ENCODE data around the gene MYBPC1. TPM values are rescaled to one million over a fixed set of nuclear protein-coding genes. Genes with fewer than 3 reads are reported as not detected.

Gene MYBPC1
- total and polyA plus RNA-seq, 2 of the 4 experiments (the other 2 are of a cell fraction) = not detected

GRCh38 chr12:101634724-101635123 lies 40.0 kb downstream of the MYBPC1 start:
- ATAC-seq (ENCODE audit: low read depth) (no peak), DNase-seq (no peak)
- ChIA-PET POLR2A (ENCODE audit: unreplicated experiment) (no interaction called here), CTCF (no interaction called here)
- Histone ChIP-seq H4K91ac (ENCODE audit: insufficient read depth, low read depth, low read length) (no peak overlapping the region), H3K27me3 (ENCODE audit: control insufficient read depth, insufficient read depth, low read length) (no peaks in the 10 kb centered on the region), H2AK9ac (replicated peaks; ENCODE audit: low read depth, low read length, poor library complexity) (no peak overlapping the region), H3K4me2 (ENCODE audit: low read depth, low read length) (no peak overlapping the region), H2BK120ac (ENCODE audit: low read depth, low read length) (no peak overlapping the region), H2AFZ (replicated peaks; ENCODE audit: low read length, poor library complexity) (no peak overlapping the region), H2AK5ac (ENCODE audit: low read depth, low read length) (no peak overlapping the region), H3K36me3 (ENCODE audit: control insufficient read depth, insufficient read depth, low read length) (no peaks in the 10 kb centered on the region), H3K9ac (ENCODE audit: low read depth, low read length) (no peak overlapping the region), H3K23ac (ENCODE audit: low read depth, low read length) (no peak overlapping the region), H3K56ac (ENCODE audit: extremely low read depth, insufficient read depth, low read length) (no peak overlapping the region), H3K18ac (ENCODE audit: low read depth, low read length) (no peak overlapping the region), H4K5ac (ENCODE audit: low read depth, low read length) (no peak overlapping the region), H3K9me3 (ENCODE audit: control insufficient read depth, insufficient read depth, low read length) (no peaks in the 10 kb centered on the region), H3K4me3 (ENCODE audit: insufficient read depth, low read depth, low read length) (no peak overlapping the region), H2BK15ac (ENCODE audit: low read depth, low read length) (no peak overlapping the region), H2BK20ac (ENCODE audit: low read depth, low read length) (no peak overlapping the region), H2BK5ac (ENCODE audit: low read depth, low read length, poor library complexity, severe bottlenecking) (no peak overlapping the region), H4K20me1 (ENCODE audit: insufficient read depth, low read length) (no peaks in the 10 kb centered on the region), H3K9me1 (ENCODE audit: insufficient read depth, low read length) (no peaks in the 10 kb centered on the region), H3K27ac (ENCODE audit: insufficient read depth, low read length) (no peak overlapping the region), H3K79me1 (ENCODE audit: low read depth in 1 of 2, low read length in 2 of 2) (no peaks in the 10 kb centered on the region), H3K4ac (ENCODE audit: low read depth, low read length) (no peak overlapping the region), H3K14ac (replicated peaks; ENCODE audit: low read depth, low read length) (no peak overlapping the region), H4K8ac (ENCODE audit: low read depth in 2 of 2, low read length in 2 of 2) (no peak overlapping the region), H3K4me1 (ENCODE audit: control insufficient read depth, insufficient read depth, low read length) (no peaks in the 10 kb centered on the region)
- dilution Hi-C loops (cut with HindIII; ENCODE audit: low sequenced_read_pairs, unreplicated experiment) = no loop called here
- in situ Hi-C loops (cut with MboI; ENCODE audit: low sequenced_read_pairs) = no loop called here
- intact Hi-C loops (cut with micrococcal nuclease) = no loop called here
- BruUV-seq (replicated peaks) = no TSS peak
- no CpG with 5 or more reads among the region's 2 CpGs for WGBS, 2 experiments (ENCODE audit: extremely low coverage in 2 of 2, insufficient read length in 1 of 2)
- TF ChIP-seq, protein P1, sequence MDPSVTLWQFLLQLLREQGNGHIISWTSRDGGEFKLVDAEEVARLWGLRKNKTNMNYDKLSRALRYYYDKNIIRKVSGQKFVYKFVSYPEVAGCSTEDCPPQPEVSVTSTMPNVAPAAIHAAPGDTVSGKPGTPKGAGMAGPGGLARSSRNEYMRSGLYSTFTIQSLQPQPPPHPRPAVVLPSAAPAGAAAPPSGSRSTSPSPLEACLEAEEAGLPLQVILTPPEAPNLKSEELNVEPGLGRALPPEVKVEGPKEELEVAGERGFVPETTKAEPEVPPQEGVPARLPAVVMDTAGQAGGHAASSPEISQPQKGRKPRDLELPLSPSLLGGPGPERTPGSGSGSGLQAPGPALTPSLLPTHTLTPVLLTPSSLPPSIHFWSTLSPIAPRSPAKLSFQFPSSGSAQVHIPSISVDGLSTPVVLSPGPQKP (IDR thresholded peaks at IDR 0.05; ENCODE audit: borderline replicate concordance, low read depth, low read length) = no peak
- no peak for TF ChIP-seq RAD21 (IDR thresholded peaks at IDR 0.05; ENCODE audit: low read length)
- no peak for TF ChIP-seq RCOR1 (IDR thresholded peaks at IDR 0.05; ENCODE audit: insufficient replicate concordance, low read length)
- TF ChIP-seq POLR2A (IDR thresholded peaks at IDR 0.05; ENCODE audit: low read depth, low read length) = no peak
- TF ChIP-seq BHLHE40 (IDR thresholded peaks at IDR 0.05; ENCODE audit: low read depth, low read length) = no peak
- TF ChIP-seq MXI1 (IDR thresholded peaks at IDR 0.05; ENCODE audit: borderline replicate concordance, low read depth, low read length) = no peak
- TF ChIP-seq SMC3 (IDR thresholded peaks at IDR 0.05; ENCODE audit: low read depth, low read length) = no peak
- no peak for TF ChIP-seq MAFK (IDR thresholded peaks at IDR 0.05; ENCODE audit: low read depth, low read length)
- TF ChIP-seq NFE2L2 (IDR thresholded peaks at IDR 0.05; ENCODE audit: low read depth, low read length) = no peak
- TF ChIP-seq CEBPB (IDR thresholded peaks at IDR 0.05; ENCODE audit: low read depth, low read length) = no peak
- TF ChIP-seq, protein P2, sequence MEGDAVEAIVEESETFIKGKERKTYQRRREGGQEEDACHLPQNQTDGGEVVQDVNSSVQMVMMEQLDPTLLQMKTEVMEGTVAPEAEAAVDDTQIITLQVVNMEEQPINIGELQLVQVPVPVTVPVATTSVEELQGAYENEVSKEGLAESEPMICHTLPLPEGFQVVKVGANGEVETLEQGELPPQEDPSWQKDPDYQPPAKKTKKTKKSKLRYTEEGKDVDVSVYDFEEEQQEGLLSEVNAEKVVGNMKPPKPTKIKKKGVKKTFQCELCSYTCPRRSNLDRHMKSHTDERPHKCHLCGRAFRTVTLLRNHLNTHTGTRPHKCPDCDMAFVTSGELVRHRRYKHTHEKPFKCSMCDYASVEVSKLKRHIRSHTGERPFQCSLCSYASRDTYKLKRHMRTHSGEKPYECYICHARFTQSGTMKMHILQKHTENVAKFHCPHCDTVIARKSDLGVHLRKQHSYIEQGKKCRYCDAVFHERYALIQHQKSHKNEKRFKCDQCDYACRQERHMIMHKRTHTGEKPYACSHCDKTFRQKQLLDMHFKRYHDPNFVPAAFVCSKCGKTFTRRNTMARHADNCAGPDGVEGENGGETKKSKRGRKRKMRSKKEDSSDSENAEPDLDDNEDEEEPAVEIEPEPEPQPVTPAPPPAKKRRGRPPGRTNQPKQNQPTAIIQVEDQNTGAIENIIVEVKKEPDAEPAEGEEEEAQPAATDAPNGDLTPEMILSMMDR (conservative IDR thresholded peaks at IDR 0.05; ENCODE audit: low read depth, low read length) = no peak
- no peak for TF ChIP-seq USF2 (IDR thresholded peaks at IDR 0.05; ENCODE audit: low read depth, low read length)
- no peak for TF ChIP-seq RFX5 (IDR thresholded peaks at IDR 0.05; ENCODE audit: low read depth, low read length)
- no peak for TF ChIP-seq MAZ (IDR thresholded peaks at IDR 0.05; ENCODE audit: borderline replicate concordance, low read depth, low read length)
- TF ChIP-seq FOS (IDR thresholded peaks at IDR 0.05; ENCODE audit: low read depth, low read length) = no peak
- TF ChIP-seq CHD1 (IDR thresholded peaks at IDR 0.05; ENCODE audit: low read depth, low read length) = no peak

Data from IMR-90 (cell line).